HepG2 (cell line): ENCODE measurements around the gene ZBTB7A. TPM values are rescaled to one million over a fixed set of nuclear protein-coding genes. Genes with fewer than 3 reads are reported as not detected.

Source experiments
- CENPT ChIP-seq: sonication (generic); formaldehyde crosslinking; IDR thresholded peaks from 2 replicates; pipeline ENCODE4 v1.8.0; 2022; ENCODE audit warnings: low read depth, mild to moderate bottlenecking, moderate library complexity, missing genetic modification reagents
- HIVEP1 ChIP-seq: sonication (generic); formaldehyde crosslinking; IDR thresholded peaks from 2 replicates; pipeline ENCODE4 v1.4.0; 2020; ENCODE audit warnings: mild to moderate bottlenecking, missing genetic modification reagents
- HMGA1 ChIP-seq: sonication (generic); formaldehyde crosslinking; conservative IDR thresholded peaks from 2 replicates; pipeline ENCODE4 v1.4.0; 2020; ENCODE audit warnings: missing genetic modification reagents
- HOMEZ ChIP-seq: IDR thresholded peaks from 2 replicates; pipeline ENCODE4 v1.6.1; 2016; ENCODE audit warnings: low read depth
- HOXA7 ChIP-seq: sonication (generic); formaldehyde crosslinking; IDR thresholded peaks from 2 replicates; pipeline ENCODE4 v1.8.1; 2022; ENCODE audit warnings: mild to moderate bottlenecking, missing genetic modification reagents, moderate library complexity
- IRX3 ChIP-seq: sonication (generic); formaldehyde crosslinking; IDR thresholded peaks from 2 replicates; pipeline ENCODE4 v1.8.1; 2023; ENCODE audit warnings: mild to moderate bottlenecking, low read depth, missing genetic modification reagents, borderline replicate concordance
- MAF1 ChIP-seq: sonication (generic); formaldehyde crosslinking; IDR thresholded peaks from 2 replicates; pipeline ENCODE4 v1.5.0; 2020; ENCODE audit warnings: missing genetic modification reagents, borderline replicate concordance
- MED1 ChIP-seq: sonication (generic); formaldehyde crosslinking; IDR thresholded peaks from 2 replicates; pipeline ENCODE4 v1.4.0; 2020; ENCODE audit warnings: missing genetic modification reagents
- NKX3-1 ChIP-seq: sonication (generic); formaldehyde crosslinking; IDR thresholded peaks from 2 replicates; pipeline ENCODE4 v1.5.0; 2020; ENCODE audit warnings: missing genetic modification reagents
- NR2C2 ChIP-seq: sonication (generic); formaldehyde crosslinking; IDR thresholded peaks from 2 replicates; pipeline ENCODE4 v1.4.0; 2020; ENCODE audit warnings: missing genetic modification reagents, mild to moderate bottlenecking, moderate library complexity, borderline replicate concordance
- PHF5A ChIP-seq: IDR thresholded peaks from one replicate; pipeline ENCODE4 v1.6.1; 2018; ENCODE audit warnings: low read depth, missing genetic modification reagents; ENCODE audit not compliant: unreplicated experiment
- SMARCC2 ChIP-seq: fragments of 450-650 bp; IDR thresholded peaks from 2 replicates; pipeline ENCODE4 v1.6.1; 2017; ENCODE audit warnings: antibody characterized with exemption, mild to moderate bottlenecking
- SP2 ChIP-seq: sonication (generic); formaldehyde crosslinking; IDR thresholded peaks from 2 replicates; pipeline ENCODE4 v1.5.1; 2020; ENCODE audit warnings: mild to moderate bottlenecking, missing genetic modification reagents
- TCF12 ChIP-seq, 2 experiments: fragments of 450-650 bp in 1 of 2; sonication (generic) in 1 of 2; formaldehyde crosslinking in 1 of 2; IDR thresholded peaks; 2 replicates each; pipeline versions ENCODE4 v1.6.1 to v1.8.0; 2017 to 2022; ENCODE audit warnings: antibody characterized with exemption in 1 of 2, mild to moderate bottlenecking in 1 of 2, missing genetic modification reagents in 1 of 2, moderate library complexity in 1 of 2
- TP53 ChIP-seq: sonication (generic); formaldehyde crosslinking; conservative IDR thresholded peaks from 2 replicates; pipeline ENCODE4 v1.4.0; 2020; ENCODE audit warnings: missing genetic modification reagents
- U2AF1 ChIP-seq: fragments of 200-400 bp; formaldehyde crosslinking; optimal IDR thresholded peaks from 2 replicates; pipeline ENCODE3; 2017; ENCODE audit warnings: mild to moderate bottlenecking, low read depth, low read length
- ZBTB38 ChIP-seq: sonication (generic); formaldehyde crosslinking; IDR thresholded peaks from 2 replicates; pipeline ENCODE4 v1.5.1; 2020; ENCODE audit warnings: mild to moderate bottlenecking, missing genetic modification reagents
- ZEB1 ChIP-seq: IDR thresholded peaks from 2 replicates; pipeline ENCODE4 v1.6.1; 2012; ENCODE audit warnings: mild to moderate bottlenecking, low read depth, inconsistent platforms; ENCODE audit not compliant: insufficient replicate concordance
- ZFP36 ChIP-seq: fragments of 150-350 bp; IDR thresholded peaks from 2 replicates; pipeline ENCODE4 v1.6.1; 2018; ENCODE audit warnings: borderline replicate concordance, low read length, low read depth; ENCODE audit not compliant: partially characterized antibody
- ZMYM4 ChIP-seq: sonication (generic); formaldehyde crosslinking; IDR thresholded peaks from 2 replicates; pipeline ENCODE4 v1.8.1; 2023; ENCODE audit warnings: mild to moderate bottlenecking, missing genetic modification reagents
- ZNF230 ChIP-seq: sonication (generic); formaldehyde crosslinking; IDR thresholded peaks from 2 replicates; pipeline ENCODE4 v1.4.0; 2020; ENCODE audit warnings: mild to moderate bottlenecking, missing genetic modification reagents
- ZNF615 ChIP-seq: sonication (generic); formaldehyde crosslinking; IDR thresholded peaks from 2 replicates; pipeline ENCODE4 v1.5.0; 2020; ENCODE audit warnings: mild to moderate bottlenecking, missing genetic modification reagents, borderline replicate concordance
- ZNF644 ChIP-seq: IDR thresholded peaks from 2 replicates; pipeline ENCODE4 v1.6.1; 2016; ENCODE audit warnings: low read depth
- ZNF883 ChIP-seq: sonication (generic); formaldehyde crosslinking; IDR thresholded peaks from 2 replicates; pipeline ENCODE4 v1.5.1; 2020; ENCODE audit warnings: mild to moderate bottlenecking, missing genetic modification reagents; ENCODE audit errors: not compliant biosample characterization
- polyA plus RNA-seq, 8 experiments: library from polyadenylated mRNA; depleted of rRNA in 3 of 8; stranded (reverse) in 7 of 8; unstranded in 1 of 8; fragments of >200 nt; fragmentation: Illumina TruSeq in 4 of 8; extraction: Trizol in 4 of 8; gene quantifications; 2 replicates each; pipeline versions ENCODE4 v1.2.1 to v1.2.3, GENCODE V29; 2011 to 2016; ENCODE audit warnings: low read depth in 4 of 8, missing spikeins in 1 of 8, mixed read lengths in 1 of 8; ENCODE audit not compliant: insufficient read depth in 1 of 8
- total RNA-seq, 5 experiments: library from RNA; depleted of rRNA; stranded (reverse); fragments of >200 nt; fragmentation: Illumina TruSeq; extraction: Trizol; gene quantifications; 2 replicates each; pipeline ENCODE4 v1.2.3, GENCODE V29; 2016; ENCODE audit warnings: low read depth in 1 of 5
- TF ChIP-seq, protein P1 (sequence below): sonication (generic); formaldehyde crosslinking; IDR thresholded peaks from 2 replicates; pipeline ENCODE4 v1.4.0; 2020; ENCODE audit warnings: mild to moderate bottlenecking, low read depth, missing genetic modification reagents
- TF ChIP-seq, protein P2 (sequence below): IDR thresholded peaks from 2 replicates; pipeline ENCODE4 v1.6.1; 2012; ENCODE audit warnings: inconsistent platforms
- TF ChIP-seq, protein P3 (sequence below): sonication (generic); formaldehyde crosslinking; IDR thresholded peaks from 2 replicates; pipeline ENCODE4 v1.4.0; 2020; ENCODE audit warnings: missing genetic modification reagents

The ZBTB7A gene
- total and polyA plus RNA-seq, 2 of the 13 experiments (the other 11 are each of a cell fraction or from before 2014, with no cell fraction given), result 3.6 to 4.0 TPM

GRCh38 chr19:4064496-4065260, 2.0 kb downstream of the ZBTB7A start (continued):
- TF ChIP-seq, protein P1, sequence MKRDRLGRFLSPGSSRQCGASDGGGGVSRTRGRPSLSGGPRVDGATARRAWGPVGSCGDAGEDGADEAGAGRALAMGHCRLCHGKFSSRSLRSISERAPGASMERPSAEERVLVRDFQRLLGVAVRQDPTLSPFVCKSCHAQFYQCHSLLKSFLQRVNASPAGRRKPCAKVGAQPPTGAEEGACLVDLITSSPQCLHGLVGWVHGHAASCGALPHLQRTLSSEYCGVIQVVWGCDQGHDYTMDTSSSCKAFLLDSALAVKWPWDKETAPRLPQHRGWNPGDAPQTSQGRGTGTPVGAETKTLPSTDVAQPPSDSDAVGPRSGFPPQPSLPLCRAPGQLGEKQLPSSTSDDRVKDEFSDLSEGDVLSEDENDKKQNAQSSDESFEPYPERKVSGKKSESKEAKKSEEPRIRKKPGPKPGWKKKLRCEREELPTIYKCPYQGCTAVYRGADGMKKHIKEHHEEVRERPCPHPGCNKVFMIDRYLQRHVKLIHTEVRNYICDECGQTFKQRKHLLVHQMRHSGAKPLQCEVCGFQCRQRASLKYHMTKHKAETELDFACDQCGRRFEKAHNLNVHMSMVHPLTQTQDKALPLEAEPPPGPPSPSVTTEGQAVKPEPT, result no peak
- TF ChIP-seq, protein P2, sequence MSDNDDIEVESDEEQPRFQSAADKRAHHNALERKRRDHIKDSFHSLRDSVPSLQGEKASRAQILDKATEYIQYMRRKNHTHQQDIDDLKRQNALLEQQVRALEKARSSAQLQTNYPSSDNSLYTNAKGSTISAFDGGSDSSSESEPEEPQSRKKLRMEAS, result peak; percentile 85
- TF ChIP-seq, protein P3, sequence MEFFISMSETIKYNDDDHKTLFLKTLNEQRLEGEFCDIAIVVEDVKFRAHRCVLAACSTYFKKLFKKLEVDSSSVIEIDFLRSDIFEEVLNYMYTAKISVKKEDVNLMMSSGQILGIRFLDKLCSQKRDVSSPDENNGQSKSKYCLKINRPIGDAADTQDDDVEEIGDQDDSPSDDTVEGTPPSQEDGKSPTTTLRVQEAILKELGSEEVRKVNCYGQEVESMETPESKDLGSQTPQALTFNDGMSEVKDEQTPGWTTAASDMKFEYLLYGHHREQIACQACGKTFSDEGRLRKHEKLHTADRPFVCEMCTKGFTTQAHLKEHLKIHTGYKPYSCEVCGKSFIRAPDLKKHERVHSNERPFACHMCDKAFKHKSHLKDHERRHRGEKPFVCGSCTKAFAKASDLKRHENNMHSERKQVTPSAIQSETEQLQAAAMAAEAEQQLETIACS (CRISPR knock-in tag), result no peak
- TF ChIP-seq HIVEP1 (CRISPR knock-in tag) (0 out of 2 replicates have a peak, but pooled peaks have one; percentile 30), NR2C2 (no peak), ZMYM4 (CRISPR knock-in tag) (no peak), ZEB1 (no peak), ZBTB38 (CRISPR knock-in tag) (no peak), U2AF1 (no peak), TCF12 (IDR thresholded peaks at IDR 0.05) (no peak), TCF12 (CRISPR knock-in tag; IDR thresholded peaks at IDR 0.05) (0 out of 2 replicates have a peak, but pooled peaks have one; percentile 72), SP2 (CRISPR knock-in tag) (peak; percentile 43; the same call in 1 of the 2 replicates), HOXA7 (no peak), TP53 (CRISPR knock-in tag) (no peak), ZNF230 (CRISPR knock-in tag) (no peak), ZFP36 (no peak), SMARCC2 (no peak), PHF5A (no peak), HMGA1 (CRISPR knock-in tag) (no peak), CENPT (CRISPR knock-in tag) (no peak), MED1 (CRISPR knock-in tag) (no peak; the same call in 1 of the 2 replicates), ZNF883 (CRISPR knock-in tag) (no peak), ZNF615 (no peak), IRX3 (CRISPR knock-in tag) (no peak), MAF1 (CRISPR knock-in tag) (no peak), ZNF644 (CRISPR knock-in tag) (no peak), HOMEZ (no peak), NKX3-1 (CRISPR knock-in tag) (no peak)
